Right lobe of liver (tissue), 6 donors: ENCODE data around the gene SULF2. TPM values are rescaled to one million over a fixed set of nuclear protein-coding genes. Genes with fewer than 3 reads are reported as not detected.
A peak's percentile ranks its signal among the peaks of the same experiment; 100 is the strongest.

Source experiments
- ATAC-seq, 4 donors: fragments of 200-7000 bp; cut with Tn5 transposase; one replicate each; pipeline ENCODE4 v1.9.1; 2020; ENCODE audit warnings: mild to moderate bottlenecking in 4 of 4, moderate library complexity in 4 of 4
- DNase-seq, 3 donors: peaks; one replicate each; pipeline ENCODE4 v3.0.0-alpha.2; 2020
- H3K27ac ChIP-seq, 3 donors: fragments of 200-600 bp; one replicate each; pipeline ENCODE4 v1.8.0; 2022
- H3K27me3 ChIP-seq, 2 donors: fragments of 200-600 bp; one replicate each; pipeline ENCODE4 v1.8.0; 2022
- H3K36me3 ChIP-seq, 4 donors: fragments of 200-600 bp; sonication (generic) in 1 of 4; one replicate each; pipeline versions ENCODE4 v1.5.1 to v1.8.0; 2017 to 2022; ENCODE audit warnings: control low read depth in 1 of 4
- H3K4me1 ChIP-seq, 4 donors: fragments of 200-600 bp; sonication (generic) in 1 of 4; one replicate each; pipeline versions ENCODE4 v1.5.1 to v1.8.0; 2017 to 2022; ENCODE audit warnings: control low read depth in 1 of 4
- H3K4me3 ChIP-seq, 3 donors: fragments of 200-600 bp; one replicate each; pipeline ENCODE4 v1.8.0; 2022
- H3K9me3 ChIP-seq, 4 donors: fragments of 200-600 bp; sonication (generic) in 1 of 4; one replicate each; pipeline versions ENCODE4 v1.5.1 to v1.8.0; 2017 to 2022; ENCODE audit warnings: control low read depth in 1 of 4
- CTCF ChIP-seq, 4 donors: fragments of 200-600 bp in 3 of 4; fragments of 450-650 bp in 1 of 4; IDR thresholded peaks; one replicate each; pipeline versions ENCODE4 v1.5.1 to v1.8.0; 2016 to 2022; ENCODE audit warnings: antibody characterized with exemption in 4 of 4, mild to moderate bottlenecking in 2 of 4
- POLR2A ChIP-seq: fragments of 450-650 bp; IDR thresholded peaks from one replicate; pipeline ENCODE4 v1.6.1; 2017; ENCODE audit warnings: antibody characterized with exemption, mild to moderate bottlenecking
- WGBS: methylation state at CpG from one replicate; pipeline ENCODE4 v1.1.6; 2018; ENCODE audit warnings: low coverage, low lambda C conversion rate; ENCODE audit not compliant: insufficient coverage; ENCODE audit errors: missing lambda C conversion rate; 5-methylcytosine and 5-hydroxymethylcytosine counted together
- intact Hi-C, 2 donors: fragments of 100-400 bp; cut with DNase I; formaldehyde crosslinking; loops; one replicate each; pipeline versions ENCODE4 v1.11.2 to v1.14.1; 2022
- total RNA-seq, 6 experiments: library from RNA; depleted of rRNA in 2 of 6; stranded (reverse); fragments of >200 nt in 2 of 6; fragmentation: NEBNext Ultra II Directional in 3 of 6; extraction: Animal tissue kit (Norgen Biotek cat#: 25700) in 3 of 6; gene quantifications; one replicate each; pipeline versions ENCODE4 v1.1.0 to v1.2.4, GENCODE V29; 2016 to 2023
- donor health status: DM: no; HTN: yes; CAD: no.
- donor health status: DM: no; HTN: no; CAD: no.
- donor health status: DM: no; HTN: no; CAD: no.
- donor health status: DM: no; HTN: yes; CAD: no.
- donor health status: DM: no; HTN: yes; CAD: no.

The SULF2 gene
- total RNA-seq, 6 experiments from 2014 or later: 6.1 to 92.0 (median 48.3) TPM

GRCh38 chr20:47723322-47723721 lies 62.0 kb downstream of the SULF2 start:
- intact Hi-C loops: no loop called here
- WGBS: 59% methylated on average over 9 of the region's 11 CpGs
- H3K4me1 ChIP-seq: peaks cover 0 to 8% (median 0%) of the 10 kb centered on the region in 4 donors

GRCh38 chr20:47720636-47721427 lies 64.4 kb downstream of the SULF2 start:
- H3K27ac ChIP-seq: no peak overlapping the region
- peaks cover 0 to 8% (median 0%) of the 10 kb centered on the region in 4 donors for H3K4me1 ChIP-seq
- H3K4me3 ChIP-seq: no peak overlapping the region
- DNase-seq (no peak), ATAC-seq (peak in 2 of 4 donors; percentile 21 to 24)
- intact Hi-C loops: no loop called here
- WGBS: 26% methylated on average over 7 of the region's 7 CpGs
- H3K36me3 ChIP-seq: no peaks in the 10 kb centered on the region
- TF ChIP-seq POLR2A: no peak
- no peak for TF ChIP-seq CTCF (IDR thresholded peaks at IDR 0.05)
- no peaks in the 10 kb centered on the region for H3K9me3 ChIP-seq
- no peaks in the 10 kb centered on the region for H3K27me3 ChIP-seq

More at GRCh38 chr20:47723322-47723721, 62.0 kb downstream of the SULF2 start:
- no peaks in the 10 kb centered on the region for H3K36me3 ChIP-seq
- ATAC-seq (no peak), DNase-seq (no peak)
- TF ChIP-seq CTCF (IDR thresholded peaks at IDR 0.05): no peak
- TF ChIP-seq POLR2A: no peak
- H3K27me3 ChIP-seq: no peaks in the 10 kb centered on the region
- no peak overlapping the region for H3K27ac ChIP-seq
- no peak overlapping the region for H3K4me3 ChIP-seq
- H3K9me3 ChIP-seq: no peaks in the 10 kb centered on the region

- no peak for DNase-seq
- intact Hi-C loops: no loop called here
- no peak overlapping the region for H3K4me3 ChIP-seq
- no peak overlapping the region for H3K27ac ChIP-seq
- H3K9me3 ChIP-seq: no peaks in the 10 kb centered on the region
- ATAC-seq: no peak
- no peaks in the 10 kb centered on the region for H3K36me3 ChIP-seq
- 80% methylated on average over 1 of the region's 2 CpGs for WGBS
- TF ChIP-seq CTCF (IDR thresholded peaks at IDR 0.05) (no peak), POLR2A (no peak)
- H3K27me3 ChIP-seq: no peaks in the 10 kb centered on the region
- peaks cover 0 to 8% (median 2%) of the 10 kb centered on the region in 4 donors for H3K4me1 ChIP-seq
Measured at GRCh38 chr20:47719625-47720024, 65.7 kb downstream of the SULF2 start.

GRCh38 chr20:47719211-47719610 lies 66.1 kb downstream of the SULF2 start:
- WGBS: 84% methylated on average over 4 of the region's 4 CpGs
- TF ChIP-seq CTCF (IDR thresholded peaks at IDR 0.05) (no peak), POLR2A (no peak)
- DNase-seq: no peak

More at GRCh38 chr20:47719211-47719610, 66.1 kb downstream of the SULF2 start:
- ATAC-seq: no peak
- Histone ChIP-seq H3K4me3 (no peak overlapping the region), H3K27ac (no peak overlapping the region), H3K4me1 (peaks cover 0 to 11% (median 4%) of the 10 kb centered on the region in 4 donors), H3K36me3 (no peaks in the 10 kb centered on the region), H3K9me3 (no peaks in the 10 kb centered on the region), H3K27me3 (no peaks in the 10 kb centered on the region)
- intact Hi-C loops: no loop called here
